Fibroblast of skin of right quadriceps (primary cell): ENCODE results near the gene SEL1L3.
A peak's percentile ranks its signal among the peaks of the same experiment; 100 is the strongest.

Experiments used
- DNase-seq: peaks from one replicate; pipeline ENCODE4 v3.0.0-alpha.2; 2013

Gene SEL1L3

DNA sequence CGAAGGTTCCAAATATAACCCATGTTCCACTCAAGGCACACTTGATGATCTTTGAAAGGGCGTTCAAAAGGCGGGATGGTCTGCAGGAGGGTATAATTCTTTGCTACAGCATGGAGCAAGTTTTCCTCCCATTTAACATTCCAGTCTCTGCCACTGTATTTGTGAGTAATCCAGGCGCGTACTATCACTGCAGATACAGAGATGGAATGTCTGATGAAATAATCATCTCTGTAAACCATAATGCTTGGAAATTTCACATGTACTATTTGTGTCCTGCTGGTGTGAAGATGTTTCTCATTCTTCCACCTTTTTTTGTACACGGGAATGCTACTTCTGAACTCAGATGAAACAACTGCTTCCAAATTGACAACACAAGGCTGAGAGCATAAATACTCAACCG is 15.5 kb downstream of the SEL1L3 start:
- DNase-seq, result peak; percentile 70

DNA sequence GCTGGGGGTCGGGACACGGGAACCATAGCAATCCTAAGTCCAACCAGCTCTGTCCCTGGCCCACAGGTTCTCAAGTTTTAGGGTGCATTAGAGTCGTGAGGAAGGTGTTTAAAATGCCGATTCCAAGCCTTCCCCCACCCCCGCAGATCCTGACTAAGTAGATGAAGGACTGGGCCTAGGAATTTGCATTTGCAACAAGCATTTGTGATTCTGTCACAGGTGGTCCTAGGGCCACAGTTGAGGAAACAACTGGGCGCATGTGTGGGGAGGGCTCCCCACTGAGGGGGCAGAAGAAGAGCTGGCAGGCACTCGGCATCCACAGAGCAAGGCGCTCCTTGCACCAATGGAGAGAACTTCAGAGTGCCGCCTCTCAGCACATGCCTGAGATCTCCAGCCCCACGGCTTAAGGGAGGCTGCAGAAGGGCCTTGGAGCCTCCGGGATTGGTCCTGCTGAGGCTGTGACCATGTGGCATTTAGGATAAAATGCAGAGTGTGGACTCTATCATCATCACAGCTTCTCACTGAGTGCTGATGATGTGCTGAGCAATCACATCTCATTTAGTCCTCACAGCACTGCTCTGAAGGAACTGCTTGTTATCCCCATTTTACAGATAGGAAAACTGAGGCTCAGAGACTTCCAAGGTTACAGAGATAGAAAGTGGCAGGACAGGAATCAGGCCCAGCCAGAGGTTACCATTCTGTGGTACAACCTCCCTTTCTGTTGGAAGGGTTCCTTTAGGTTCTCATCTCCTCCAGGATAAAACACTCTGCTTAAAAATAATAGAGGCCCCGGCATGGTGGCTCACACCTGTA is 16.7 kb downstream of the SEL1L3 start:
- no peak for DNase-seq

DNA sequence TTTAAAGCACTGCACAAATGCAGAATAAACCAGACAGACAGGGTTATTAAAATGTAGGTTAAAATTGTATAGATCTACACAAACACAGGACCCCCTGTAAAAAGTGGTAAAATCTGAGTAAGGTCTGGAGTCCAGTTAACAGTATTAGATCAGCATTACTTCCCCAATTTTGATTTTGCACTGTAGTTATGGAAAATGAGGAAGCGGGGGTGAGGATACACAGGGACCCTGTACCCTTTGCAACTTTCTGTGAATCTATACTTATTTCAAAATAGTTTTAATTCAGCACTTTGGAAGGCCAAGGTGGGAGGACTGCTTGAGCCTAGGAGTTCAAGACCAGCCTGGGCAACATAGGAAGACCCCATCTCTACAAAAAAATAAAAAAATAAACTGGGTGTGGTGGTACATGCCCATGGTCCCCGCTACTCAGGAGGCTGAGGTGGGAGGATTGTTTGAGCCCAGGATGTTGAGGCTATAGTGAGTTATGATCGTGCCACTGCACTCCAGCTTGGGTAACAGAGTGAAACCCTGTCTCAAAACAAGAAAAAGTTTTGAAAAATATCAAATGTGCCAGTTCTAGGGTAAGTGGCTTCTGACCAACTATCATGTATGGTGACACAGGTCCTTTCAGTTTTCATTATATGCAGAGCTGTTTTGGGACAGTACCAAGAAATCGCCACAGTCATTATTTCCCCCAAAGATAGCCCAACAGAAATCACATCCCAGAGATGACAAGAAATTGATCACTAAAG is 17.7 kb downstream of the SEL1L3 start:
- no peak for DNase-seq

DNA sequence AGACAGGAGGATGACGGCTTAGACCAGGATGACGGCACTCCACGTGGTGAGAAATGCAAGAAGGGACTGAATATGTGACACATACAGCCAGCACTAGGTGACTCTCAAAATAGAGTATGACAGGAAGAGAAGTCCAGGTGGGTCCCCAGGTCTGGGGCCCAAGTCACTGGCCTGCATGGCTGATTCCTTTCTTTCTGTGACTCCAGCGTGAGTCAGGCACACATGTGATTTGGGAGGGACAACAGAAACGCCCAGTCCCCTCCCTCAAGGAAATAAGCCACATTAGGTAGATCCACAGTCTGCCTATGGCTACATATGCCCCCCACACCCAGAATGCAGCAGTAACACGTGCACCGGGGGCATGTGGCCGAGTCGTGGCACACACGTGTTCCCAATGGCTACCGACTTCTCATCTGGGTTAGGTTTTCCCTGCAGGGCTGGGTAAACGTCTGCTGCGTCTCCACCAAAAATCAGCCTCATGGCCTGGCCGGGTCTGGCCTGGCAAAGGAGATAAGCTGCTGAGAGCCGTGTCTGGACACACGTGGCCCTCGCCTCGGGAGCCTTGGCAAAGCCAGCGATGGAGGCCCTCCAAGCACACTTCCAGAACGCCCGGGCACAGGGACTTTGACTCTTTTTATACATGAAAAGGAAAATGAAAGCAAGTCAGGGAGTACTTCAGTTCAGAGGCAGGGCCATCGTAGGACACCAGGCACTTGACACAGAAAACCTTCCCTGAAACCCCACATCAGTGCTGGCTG is 19.3 kb downstream of the SEL1L3 start:
- no peak for DNase-seq

DNA sequence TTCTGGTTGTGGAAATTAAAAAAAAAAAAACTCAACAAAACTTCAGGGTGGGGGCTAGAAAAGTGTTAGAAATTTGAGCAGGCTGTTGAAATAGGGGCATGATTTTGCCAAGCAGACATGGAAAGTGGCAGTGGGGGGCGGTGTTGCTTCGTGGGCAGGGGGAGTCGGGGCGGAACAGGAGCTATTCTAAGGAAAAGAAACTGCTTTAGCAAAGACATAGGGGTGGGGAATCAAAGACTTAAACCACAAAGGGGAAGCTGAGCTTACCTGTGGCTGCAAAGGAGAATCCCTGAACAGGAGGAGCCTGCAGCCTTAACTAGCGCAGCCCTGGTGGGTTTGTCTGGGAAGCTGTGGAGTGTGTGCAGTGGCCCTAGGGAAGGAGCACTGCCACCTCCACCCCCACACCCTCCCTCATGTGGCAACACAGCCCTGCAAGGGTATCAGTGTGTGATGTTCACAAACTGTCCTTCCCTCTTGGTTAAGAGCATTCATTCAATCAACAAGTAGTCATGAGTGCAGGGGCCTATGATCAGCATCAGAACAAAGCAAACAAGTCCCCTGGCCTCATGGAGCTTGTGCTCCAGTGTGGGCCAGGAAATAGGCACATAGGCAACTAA is 20.5 kb downstream of the SEL1L3 start:
- no peak for DNase-seq

DNA sequence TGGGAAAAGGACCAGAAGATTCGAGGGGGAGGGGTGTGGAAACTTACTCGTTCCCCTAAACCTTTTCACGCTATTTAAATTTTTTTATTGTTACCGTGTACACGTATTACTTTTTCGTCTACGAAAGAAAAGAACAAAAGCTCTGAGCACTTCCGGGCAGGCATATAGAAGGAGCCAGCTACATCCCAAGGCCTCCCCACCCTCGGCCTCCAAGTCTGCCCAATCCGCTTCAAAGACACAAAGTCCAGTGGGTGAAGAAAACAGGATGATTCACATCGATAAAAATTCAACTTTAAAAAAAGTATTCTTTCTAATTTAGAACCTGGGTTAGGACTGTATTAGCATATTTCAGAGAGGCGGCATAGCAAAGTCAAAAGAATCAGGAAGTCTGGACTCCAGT is 23.1 kb downstream of the SEL1L3 start:
- DNase-seq, result no peak

DNA sequence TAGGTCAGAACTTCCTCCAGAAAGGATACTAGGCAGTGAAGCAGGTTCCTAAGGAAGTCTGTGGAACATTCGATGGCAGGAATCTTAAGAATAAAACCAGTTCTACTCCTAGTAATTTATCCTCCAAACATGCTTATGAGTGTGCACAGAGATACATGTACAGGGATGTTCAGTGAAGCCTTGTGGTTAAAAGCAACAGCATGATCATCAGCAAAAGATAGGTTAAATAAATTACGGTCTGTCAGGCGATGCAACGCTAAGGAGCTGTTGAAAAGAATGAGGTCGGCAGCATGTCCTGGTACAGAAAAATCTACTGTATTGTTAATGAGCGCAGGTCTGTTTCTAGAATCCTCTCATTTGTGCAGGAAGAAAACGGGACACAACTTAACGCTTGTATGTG is 23.6 kb downstream of the SEL1L3 start:
- no peak for DNase-seq

DNA sequence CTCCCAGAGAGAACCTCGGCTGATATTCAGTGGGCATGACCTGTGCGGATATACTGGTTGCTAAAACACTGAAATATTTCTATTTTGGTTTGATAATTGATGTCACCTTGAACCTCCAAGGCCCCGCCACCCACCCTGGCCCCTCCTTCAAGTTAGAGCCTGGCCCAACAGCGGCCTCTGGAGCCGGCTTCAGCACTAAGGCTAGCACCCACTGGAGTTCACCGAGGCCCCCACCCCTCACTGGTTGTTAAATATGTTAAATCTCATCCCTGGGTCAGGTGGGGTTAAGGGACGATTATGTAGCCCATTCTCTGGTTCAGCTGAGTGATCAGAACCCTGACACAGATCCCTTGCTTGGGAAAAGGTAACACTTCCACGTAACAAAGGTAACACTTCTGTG is 24.3 kb downstream of the SEL1L3 start:
- no peak for DNase-seq

DNA sequence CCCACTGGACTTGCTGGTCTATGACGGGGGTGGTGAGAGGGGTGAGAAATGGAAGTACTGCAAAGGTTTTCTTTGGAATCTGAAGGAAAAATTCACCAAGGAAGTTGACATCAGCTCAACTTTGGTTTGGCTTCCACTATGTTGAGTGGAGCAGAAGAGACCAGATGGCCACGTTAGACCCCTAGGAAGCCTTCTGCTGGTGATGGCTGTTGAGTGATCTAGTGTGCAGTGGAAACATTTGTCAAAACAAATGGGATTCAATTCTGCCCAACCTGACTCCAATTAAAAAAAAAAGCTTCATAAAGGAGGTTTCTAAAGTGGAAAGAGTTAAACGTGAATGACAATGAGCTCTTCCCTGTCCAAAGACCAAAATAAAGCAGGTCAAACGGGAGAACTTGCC is 25.7 kb downstream of the SEL1L3 start:
- no peak for DNase-seq

DNA sequence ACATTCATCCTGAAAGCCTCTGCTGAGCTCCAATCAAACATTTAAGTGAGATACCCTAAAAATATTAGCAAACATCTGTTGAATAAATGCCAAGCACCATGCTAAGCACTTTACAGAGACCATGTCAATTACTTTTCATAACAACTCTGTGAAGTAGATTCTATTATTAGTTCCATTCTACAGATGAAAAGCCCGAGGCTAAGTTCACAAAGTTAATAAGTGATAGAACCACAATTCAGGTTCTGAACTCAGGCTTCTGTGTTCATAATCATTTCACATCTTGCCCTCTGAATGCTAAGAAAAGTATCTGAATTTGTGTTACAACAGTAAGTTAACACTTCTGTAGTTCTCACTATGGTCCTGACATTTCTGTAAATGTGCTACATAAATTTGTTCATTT is 27.4 kb downstream of the SEL1L3 start:
- no peak for DNase-seq

DNA sequence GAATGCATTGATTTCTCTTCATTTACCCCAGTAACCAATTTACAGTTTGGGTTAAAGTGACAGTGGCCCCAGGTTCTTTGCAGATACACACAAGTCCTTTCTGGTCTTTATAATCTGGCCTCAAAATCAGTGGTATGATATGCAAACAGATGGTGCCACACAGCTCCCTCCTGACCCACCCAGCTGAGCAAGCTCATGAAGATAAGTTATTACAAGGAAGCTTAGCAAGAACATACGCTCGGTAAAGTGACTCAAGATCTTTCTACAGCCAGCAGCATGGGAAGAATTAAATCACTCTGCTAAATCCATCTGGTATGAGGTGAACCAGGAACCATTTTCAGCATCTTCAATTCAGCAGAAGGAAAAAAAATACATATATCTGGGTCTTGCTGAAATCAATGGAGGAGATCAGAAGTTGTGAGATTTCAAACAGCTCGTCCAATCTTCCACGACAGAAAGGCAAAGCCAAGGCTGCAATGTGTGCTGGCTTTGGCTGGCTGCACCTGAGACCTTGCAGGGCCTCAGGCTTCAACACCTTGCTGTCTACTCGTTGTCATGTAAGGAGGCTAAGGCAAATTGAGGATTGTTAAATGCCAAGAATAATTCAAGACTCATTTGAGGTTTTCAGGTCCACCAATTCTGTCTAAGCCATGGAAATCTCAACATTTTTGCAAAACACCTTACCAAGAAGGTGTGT is 28.2 kb downstream of the SEL1L3 start:
- DNase-seq, result no peak

DNA sequence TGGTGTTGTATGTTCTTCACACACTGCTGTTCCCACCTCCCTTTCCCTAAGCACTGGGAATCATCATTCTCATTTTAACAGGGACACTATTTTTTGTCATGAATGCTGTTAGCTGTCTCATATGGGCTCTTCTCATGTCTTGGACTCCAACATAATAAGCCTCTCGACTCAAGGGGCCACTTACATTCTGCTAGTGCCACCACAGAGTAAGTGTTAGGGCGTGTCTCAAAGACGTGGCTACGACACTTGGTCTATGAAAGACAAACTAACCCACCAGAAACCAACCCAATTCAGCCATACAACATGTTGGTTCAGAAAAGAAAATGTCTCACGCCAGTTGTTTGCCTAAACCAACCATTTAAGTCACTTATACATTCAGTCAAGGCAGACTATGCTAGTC is 32.2 kb downstream of the SEL1L3 start:
- no peak for DNase-seq

DNA sequence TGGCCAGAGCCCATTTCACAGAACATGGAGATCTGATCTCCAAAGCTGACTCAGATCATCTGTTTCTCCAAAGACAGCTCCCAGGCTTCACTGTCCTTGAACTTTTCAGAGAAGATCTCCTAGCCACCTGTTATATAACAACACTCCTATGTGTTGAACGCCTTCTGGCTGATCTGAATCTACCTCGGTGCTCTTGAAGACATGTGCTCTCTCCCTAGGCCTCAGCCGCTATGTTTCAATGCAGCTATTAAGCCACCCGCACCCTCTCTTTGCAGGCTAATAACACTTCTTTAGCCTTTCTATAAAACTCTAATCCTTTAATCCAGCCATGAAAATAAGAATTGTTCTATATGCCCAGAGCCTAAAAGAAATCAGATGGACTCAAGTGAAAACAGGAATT is 34.9 kb downstream of the SEL1L3 start:
- no peak for DNase-seq

DNA sequence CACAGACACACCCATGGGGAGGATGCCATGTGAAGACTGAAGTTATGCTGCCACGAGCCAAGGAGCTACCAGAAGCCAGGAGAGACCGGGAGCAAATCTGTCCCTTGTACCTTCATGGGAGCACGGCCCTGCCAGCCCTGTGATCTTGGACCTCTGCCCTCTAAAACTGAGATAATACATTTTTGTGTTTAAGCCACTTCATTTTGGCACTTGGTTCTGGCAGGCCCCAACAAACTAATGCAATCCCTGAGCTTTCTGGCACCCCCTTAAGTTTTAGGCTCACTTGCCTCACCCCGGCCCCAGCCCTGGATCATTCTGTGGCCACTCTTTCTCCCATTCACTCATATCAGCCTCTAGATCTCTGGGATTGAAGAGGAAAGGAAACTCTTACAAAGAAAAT is 35.4 kb downstream of the SEL1L3 start:
- no peak for DNase-seq

DNA sequence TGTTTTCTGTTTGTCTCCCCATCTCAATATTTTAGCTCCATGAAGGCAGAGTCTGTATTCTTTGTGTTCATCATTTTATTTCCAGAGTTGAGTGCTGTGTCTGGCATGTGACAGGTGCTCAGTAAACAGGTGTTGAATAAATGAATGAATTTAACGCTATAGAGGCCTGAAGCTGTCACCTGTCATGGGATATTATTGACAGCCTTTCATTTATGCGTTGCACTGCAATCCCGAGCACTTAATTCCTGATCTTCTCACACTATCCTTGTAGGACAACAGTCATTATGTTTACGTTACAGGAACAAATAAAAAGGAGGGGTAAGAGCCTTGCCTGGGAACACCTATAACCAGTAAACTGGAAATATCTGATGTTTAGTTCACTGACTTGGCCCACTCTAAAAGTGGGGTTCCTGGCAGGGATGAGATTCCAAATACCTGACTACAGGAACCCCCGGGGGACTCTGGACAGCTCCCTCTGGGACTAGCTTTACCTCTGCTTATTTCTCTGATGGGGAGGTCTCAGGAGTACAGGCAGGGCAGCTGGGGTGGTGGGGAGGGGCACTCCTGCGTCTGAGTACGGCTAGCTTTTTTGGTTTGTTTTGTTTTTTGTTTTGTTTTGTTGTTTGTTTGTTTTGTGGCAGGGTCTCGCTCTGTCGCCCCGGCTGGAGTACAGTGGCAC is 36.6 kb downstream of the SEL1L3 start:
- DNase-seq, result no peak

DNA sequence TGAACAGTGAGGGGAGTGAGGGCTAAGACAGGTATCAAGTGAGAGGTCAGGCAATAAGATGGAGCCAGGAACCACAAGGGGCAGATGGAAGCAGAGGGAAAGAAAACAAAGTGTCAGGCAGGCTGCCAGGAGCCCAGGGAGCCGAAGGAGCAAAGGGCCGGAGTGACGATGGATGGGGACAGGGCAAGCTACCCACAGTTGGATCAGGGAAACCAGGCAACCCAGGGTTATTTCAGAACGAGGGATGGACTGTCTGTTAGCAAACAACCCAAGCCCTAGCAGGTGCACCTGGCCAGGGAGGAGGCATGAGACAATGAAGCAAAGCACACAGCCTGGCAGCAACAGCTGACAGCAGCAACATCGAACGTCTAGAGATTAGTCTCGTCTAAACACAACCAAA is 39.2 kb downstream of the SEL1L3 start:
- no peak for DNase-seq

DNA sequence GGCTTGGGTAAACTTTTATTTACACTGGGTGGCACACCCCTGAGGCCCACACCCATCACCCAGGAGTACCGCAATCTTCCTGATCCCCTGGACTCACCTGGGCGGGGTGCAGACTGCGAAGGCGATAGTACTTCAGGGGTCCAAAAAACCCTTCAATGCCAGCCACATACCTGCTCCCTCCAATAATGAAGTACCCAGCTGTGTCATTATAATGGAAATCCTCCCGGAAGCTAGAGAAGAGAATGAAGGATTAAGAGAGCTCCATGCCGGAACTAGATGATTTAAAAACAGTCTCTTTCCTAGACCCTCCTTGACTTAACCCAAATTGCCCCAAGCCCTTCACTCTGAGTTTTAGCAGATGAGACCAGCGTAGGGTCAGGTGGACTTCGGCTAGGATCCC is 40.9 kb downstream of the SEL1L3 start:
- no peak for DNase-seq

DNA sequence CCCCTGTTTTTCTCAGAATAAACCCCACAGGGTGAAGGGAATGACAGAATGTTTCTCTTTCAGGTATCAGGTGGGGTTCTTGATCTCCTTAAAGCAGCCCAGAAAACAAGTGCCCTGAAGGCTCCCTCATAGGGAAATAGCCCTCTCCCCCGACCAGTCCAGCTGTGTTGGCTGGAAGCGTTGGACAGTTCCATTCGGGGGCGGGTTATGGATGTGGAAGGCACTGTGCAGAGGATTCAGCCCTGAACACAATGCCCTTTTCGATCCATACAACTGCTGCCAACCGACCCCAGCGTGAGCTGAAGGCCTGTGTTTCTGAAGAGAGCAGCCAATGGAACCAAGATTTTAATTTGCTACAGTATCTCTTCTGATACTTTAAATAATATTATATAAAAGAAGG is 41.5 kb downstream of the SEL1L3 start:
- no peak for DNase-seq

DNA sequence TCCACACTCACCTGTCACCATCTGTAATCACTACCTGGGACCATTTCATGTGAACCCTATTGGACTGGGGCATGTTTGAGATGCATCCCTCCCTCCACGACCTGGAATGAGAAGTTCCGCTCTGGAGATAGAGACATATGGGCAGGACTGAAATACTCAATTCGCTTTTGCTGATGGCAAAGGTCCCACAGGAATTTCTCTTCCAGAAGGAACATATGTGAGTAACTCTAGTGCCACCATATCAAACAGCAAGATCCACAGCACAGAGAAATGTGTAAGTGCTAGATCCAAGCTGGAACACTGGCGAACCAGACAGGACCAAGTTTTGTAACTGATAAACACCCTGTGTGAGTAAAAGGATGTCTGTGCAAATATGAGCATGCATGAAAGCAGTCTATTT is 43.9 kb downstream of the SEL1L3 start:
- no peak for DNase-seq

DNA sequence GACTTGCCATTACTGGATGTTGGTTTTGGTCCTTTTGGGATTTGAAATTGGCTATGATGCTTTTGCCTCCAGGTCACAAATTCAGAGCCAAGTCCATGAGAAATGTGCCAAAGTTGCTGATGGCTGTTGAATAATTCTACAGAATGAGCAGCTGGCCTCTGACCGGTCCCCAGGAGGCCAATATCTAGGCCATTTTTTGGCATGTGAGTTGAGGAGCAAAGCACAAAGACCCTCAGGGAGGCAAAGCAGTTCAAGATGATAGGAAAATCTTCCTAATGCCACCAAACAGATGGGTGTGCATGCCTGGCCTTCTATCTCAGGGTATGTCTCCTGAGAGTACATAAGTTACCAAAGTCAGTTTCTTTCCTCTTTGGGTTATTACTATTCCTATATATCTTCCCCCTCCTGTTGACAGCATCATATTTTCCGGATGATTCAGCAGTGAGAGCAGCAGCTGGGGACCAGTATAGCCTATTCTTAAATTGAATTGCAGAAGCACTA is 44.4 kb downstream of the SEL1L3 start:
- DNase-seq, result peak; percentile 76

DNA sequence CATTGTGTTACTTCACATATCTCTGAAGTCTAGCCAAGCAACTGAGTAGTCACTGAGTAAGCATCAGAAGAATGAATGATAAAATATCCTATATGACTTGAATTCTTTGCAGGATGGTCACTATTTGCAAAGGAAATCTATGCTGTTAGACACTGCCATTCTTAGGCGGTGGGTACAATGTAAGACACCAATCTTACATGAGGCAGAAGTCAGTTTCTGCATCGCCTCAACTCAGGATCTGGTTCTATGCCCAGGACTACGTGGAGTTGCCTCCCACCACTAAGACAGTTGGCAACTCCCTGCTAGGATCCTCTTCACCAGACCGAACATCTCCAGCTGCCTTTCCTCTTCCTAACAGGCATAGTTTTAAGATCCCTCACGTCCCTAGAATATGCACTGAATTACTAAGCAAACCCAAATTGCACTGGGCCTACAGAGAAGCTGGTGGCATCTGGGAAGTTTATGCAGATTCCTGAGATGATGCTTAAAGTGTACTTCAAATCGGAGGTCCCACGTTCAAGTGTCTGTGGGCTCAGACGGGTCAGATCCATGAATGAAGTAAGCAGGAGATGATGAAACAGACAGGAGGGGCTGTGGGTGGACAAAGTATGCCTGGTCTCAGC is 45.6 kb downstream of the SEL1L3 start:
- peak; percentile 81 for DNase-seq
